Activated CD8-positive, alpha-beta memory T cell treated with anti-CD3 and anti-CD28 coated beads, Interleukin-2, amount 10 ng/mL, durations not matched to agents 7 days and 5 days (primary cell): ENCODE measurements around the gene ANKS6. TPM values are rescaled to one million over a fixed set of nuclear protein-coding genes. Genes with fewer than 3 reads are reported as not detected.
A peak's percentile ranks its signal among the peaks of the same experiment; 100 is the strongest.

Source experiments
- ATAC-seq: fragments of 150-1000 bp; cut with Tn5 transposase; one replicate; pipeline ENCODE4 v1.10.0; 2021; ENCODE audit warnings: moderate library complexity
- CTCF ChIA-PET: fragments of 350-600 bp; sonication (Branson Sonifier 250); formaldehyde crosslinking; loops from one replicate; lab custom pipeline; 2021; ENCODE audit warnings: antibody characterized with exemption; lab: Charles Lee
- DNase-seq: peaks from one replicate; pipeline ENCODE4 v3.0.0-alpha.2; 2020
- H3K27ac Mint-ChIP-seq: one replicate; pipeline ENCODE4 v1.8.0; 2021; ENCODE audit warnings: mild to moderate bottlenecking, mixed read lengths
- H3K27me3 Mint-ChIP-seq: one replicate; pipeline ENCODE4 v1.8.0; 2021; ENCODE audit warnings: mixed read lengths
- H3K36me3 Mint-ChIP-seq: one replicate; pipeline ENCODE4 v1.8.0; 2021; ENCODE audit warnings: mild to moderate bottlenecking, mixed read lengths
- H3K4me1 Mint-ChIP-seq: one replicate; pipeline ENCODE4 v1.8.0; 2021; ENCODE audit warnings: mixed read lengths
- H3K4me3 Mint-ChIP-seq: one replicate; pipeline ENCODE4 v1.8.0; 2021; ENCODE audit warnings: mild to moderate bottlenecking, moderate library complexity, mixed read lengths
- H3K9me3 Mint-ChIP-seq: one replicate; pipeline ENCODE4 v1.8.0; 2022; ENCODE audit warnings: low read depth, mixed read lengths
- total RNA-seq, 2 experiments: library from RNA; stranded (reverse); gene quantifications; one replicate each; pipeline ENCODE4 v1.2.3, GENCODE V29; 2021

The ANKS6 gene
- total RNA-seq, 2 experiments from 2014 or later = 6.5 to 9.2 TPM

GRCh38 chr9:98707166-98708102, 88.9 kb downstream of the ANKS6 start:
- CTCF ChIA-PET = interaction anchor here (1.4 kb wide), 1 partner anchor 68 kb away, joined by 4 read pairs; no protein-coding TSS in a partner anchor
- H3K36me3 Mint-ChIP-seq = no peaks in the 10 kb centered on the region
- peak; percentile 36 for ATAC-seq
- no peak overlapping the region for H3K27ac Mint-ChIP-seq
- peaks cover 80% of the 10 kb centered on the region for H3K27me3 Mint-ChIP-seq
- DNase-seq = peak; percentile 45
- H3K4me3 Mint-ChIP-seq = no peak overlapping the region
- no peaks in the 10 kb centered on the region for H3K9me3 Mint-ChIP-seq
- H3K4me1 Mint-ChIP-seq = peaks cover 5% of the 10 kb centered on the region

GRCh38 chr9:98706651-98707165, 89.6 kb downstream of the ANKS6 start:
- no peak overlapping the region for H3K27ac Mint-ChIP-seq
- no peaks in the 10 kb centered on the region for H3K36me3 Mint-ChIP-seq
- CTCF ChIA-PET = interaction anchor here (0.7 to 1.4 kb wide), 2 partner anchors 45 to 69 kb away, joined by 3 to 4 read pairs; no protein-coding TSS in a partner anchor
- H3K9me3 Mint-ChIP-seq = no peaks in the 10 kb centered on the region
- DNase-seq = no peak
- H3K4me3 Mint-ChIP-seq = no peak overlapping the region
- H3K4me1 Mint-ChIP-seq = peaks cover 5% of the 10 kb centered on the region
- peaks cover 76% of the 10 kb centered on the region for H3K27me3 Mint-ChIP-seq
- peak; percentile 16 for ATAC-seq

- CTCF ChIA-PET = no interaction called here
- no peak overlapping the region for H3K4me3 Mint-ChIP-seq
- no peak overlapping the region for H3K27ac Mint-ChIP-seq
- H3K9me3 Mint-ChIP-seq = no peaks in the 10 kb centered on the region
- ATAC-seq (no peak), DNase-seq (no peak)
- no peaks in the 10 kb centered on the region for H3K36me3 Mint-ChIP-seq
- H3K4me1 Mint-ChIP-seq = peaks cover 4% of the 10 kb centered on the region
- H3K27me3 Mint-ChIP-seq = peaks cover 72% of the 10 kb centered on the region
Observed at GRCh38 chr9:98702835-98703380, 93.4 kb downstream of the ANKS6 start.

- Mint-ChIP-seq H3K27ac (no peak overlapping the region), H3K4me3 (no peak overlapping the region), H3K4me1 (peaks cover 4% of the 10 kb centered on the region), H3K9me3 (no peaks in the 10 kb centered on the region), H3K27me3 (peaks cover 66% of the 10 kb centered on the region), H3K36me3 (no peaks in the 10 kb centered on the region)
- ATAC-seq = no peak
- DNase-seq = no peak
- CTCF ChIA-PET = no interaction called here
Observed at GRCh38 chr9:98702340-98702739, 94.0 kb downstream of the ANKS6 start.

GRCh38 chr9:98701576-98701975, 94.8 kb downstream of the ANKS6 start:
- Mint-ChIP-seq H3K4me3 (no peak overlapping the region), H3K4me1 (peaks cover under 1% of the 10 kb centered on the region), H3K27ac (no peak overlapping the region), H3K36me3 (no peaks in the 10 kb centered on the region), H3K9me3 (no peaks in the 10 kb centered on the region), H3K27me3 (peaks cover 58% of the 10 kb centered on the region)
- ATAC-seq = no peak
- CTCF ChIA-PET = no interaction called here
- no peak for DNase-seq

DNA sequence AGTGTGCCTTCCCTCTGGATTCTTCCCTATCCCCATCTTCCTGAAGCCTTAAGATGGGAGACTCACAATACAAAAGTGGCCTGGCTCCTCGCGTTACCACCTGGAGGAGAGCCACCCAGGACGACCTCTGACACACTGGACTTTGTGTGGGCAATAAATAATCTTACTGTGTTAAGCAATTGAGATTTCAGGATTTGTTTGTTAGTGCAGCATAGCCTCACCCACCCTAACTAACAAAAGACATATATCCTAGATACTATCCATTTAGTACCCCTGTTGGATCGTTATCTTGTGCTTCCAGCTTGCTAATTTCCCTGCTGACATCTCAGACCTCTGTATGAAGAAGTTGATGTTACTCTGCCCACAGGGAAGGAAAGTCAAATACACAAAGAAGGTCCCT, 95.6 kb downstream of the ANKS6 start:
- ATAC-seq (no peak), DNase-seq (no peak)
- peaks cover 52% of the 10 kb centered on the region for H3K27me3 Mint-ChIP-seq
- no peak overlapping the region for H3K27ac Mint-ChIP-seq
- H3K36me3 Mint-ChIP-seq = no peaks in the 10 kb centered on the region
- H3K4me3 Mint-ChIP-seq = no peak overlapping the region
- H3K4me1 Mint-ChIP-seq = no peaks in the 10 kb centered on the region
- no peaks in the 10 kb centered on the region for H3K9me3 Mint-ChIP-seq
- CTCF ChIA-PET = interaction anchor here (1.4 kb wide), 1 partner anchor 75 kb away, joined by 3 read pairs; no protein-coding TSS in a partner anchor

- no peak for DNase-seq
- Mint-ChIP-seq H3K9me3 (no peaks in the 10 kb centered on the region), H3K4me3 (no peak overlapping the region), H3K27ac (no peak overlapping the region), H3K4me1 (no peaks in the 10 kb centered on the region), H3K27me3 (peaks cover 45% of the 10 kb centered on the region), H3K36me3 (no peaks in the 10 kb centered on the region)
- no peak for ATAC-seq
- CTCF ChIA-PET = no interaction called here
Observed at GRCh38 chr9:98698856-98699255, 97.5 kb downstream of the ANKS6 start.

DNA sequence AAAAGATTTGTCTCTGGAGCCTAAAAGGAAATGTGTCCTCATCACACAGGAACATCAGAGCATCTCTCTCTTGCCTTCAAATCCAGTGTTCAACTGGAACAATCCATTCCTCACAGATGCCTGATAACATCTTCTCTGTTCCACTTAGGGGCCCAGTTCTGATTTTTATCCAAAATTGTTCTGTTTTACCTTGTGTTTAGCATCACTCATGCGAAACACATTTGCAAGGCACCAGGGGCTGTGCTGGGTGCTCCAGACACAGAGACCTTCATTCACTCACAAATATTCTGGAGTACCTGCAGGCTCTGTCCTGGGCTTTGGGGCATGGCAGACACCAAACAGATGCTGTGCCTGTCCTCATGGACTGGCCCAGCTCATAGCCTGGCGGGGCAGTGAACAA, 101.4 kb downstream of the ANKS6 start:
- Mint-ChIP-seq H3K27ac (no peak overlapping the region), H3K9me3 (no peaks in the 10 kb centered on the region)
- CTCF ChIA-PET = no interaction called here

DNA sequence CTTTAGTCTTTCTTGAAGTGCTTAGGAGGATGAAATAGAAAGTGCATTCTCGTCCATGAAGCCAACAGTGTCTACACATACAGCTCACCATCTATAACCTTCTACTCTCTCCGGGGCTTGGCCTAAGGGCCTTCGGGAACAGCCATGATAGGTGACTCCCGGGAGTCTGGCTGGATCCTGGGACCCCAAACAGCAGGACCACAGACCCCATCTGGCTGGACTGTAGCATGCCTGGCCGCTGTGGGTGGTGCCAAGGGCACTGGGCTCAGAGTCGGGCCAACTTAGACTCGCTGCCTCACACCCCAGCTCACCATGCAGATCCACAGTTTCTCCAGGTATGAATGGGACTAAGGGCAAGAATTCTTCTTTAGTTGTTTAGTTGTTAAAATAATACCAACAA, 104.0 kb downstream of the ANKS6 start:
- Mint-ChIP-seq H3K27ac (no peak overlapping the region), H3K4me3 (no peak overlapping the region), H3K4me1 (no peaks in the 10 kb centered on the region), H3K36me3 (no peaks in the 10 kb centered on the region), H3K9me3 (no peaks in the 10 kb centered on the region), H3K27me3 (peaks cover 20% of the 10 kb centered on the region)
- ATAC-seq (no peak), DNase-seq (no peak)
- CTCF ChIA-PET = no interaction called here

More for the DNA sequence above, 101.4 kb downstream of the ANKS6 start:
- Mint-ChIP-seq H3K4me1 (no peaks in the 10 kb centered on the region), H3K4me3 (no peak overlapping the region), H3K36me3 (no peaks in the 10 kb centered on the region), H3K27me3 (peaks cover 26% of the 10 kb centered on the region)
- no peak for ATAC-seq
- no peak for DNase-seq

GRCh38 chr9:98691890-98692289, 104.5 kb downstream of the ANKS6 start:
- peaks cover 1% of the 10 kb centered on the region for H3K4me1 Mint-ChIP-seq
- DNase-seq = no peak
- peaks cover 20% of the 10 kb centered on the region for H3K27me3 Mint-ChIP-seq
- H3K9me3 Mint-ChIP-seq = no peaks in the 10 kb centered on the region
- no peak overlapping the region for H3K27ac Mint-ChIP-seq
- ATAC-seq = no peak
- no peak overlapping the region for H3K4me3 Mint-ChIP-seq
- no peaks in the 10 kb centered on the region for H3K36me3 Mint-ChIP-seq
- CTCF ChIA-PET = no interaction called here

GRCh38 chr9:98690686-98691085, 105.7 kb downstream of the ANKS6 start:
- DNase-seq (no peak), ATAC-seq (no peak)
- CTCF ChIA-PET = no interaction called here
- no peak overlapping the region for H3K27ac Mint-ChIP-seq
- H3K9me3 Mint-ChIP-seq = no peaks in the 10 kb centered on the region
- peaks cover 20% of the 10 kb centered on the region for H3K27me3 Mint-ChIP-seq
- peaks cover 2% of the 10 kb centered on the region for H3K4me1 Mint-ChIP-seq
- no peak overlapping the region for H3K4me3 Mint-ChIP-seq
- H3K36me3 Mint-ChIP-seq = no peaks in the 10 kb centered on the region

DNA sequence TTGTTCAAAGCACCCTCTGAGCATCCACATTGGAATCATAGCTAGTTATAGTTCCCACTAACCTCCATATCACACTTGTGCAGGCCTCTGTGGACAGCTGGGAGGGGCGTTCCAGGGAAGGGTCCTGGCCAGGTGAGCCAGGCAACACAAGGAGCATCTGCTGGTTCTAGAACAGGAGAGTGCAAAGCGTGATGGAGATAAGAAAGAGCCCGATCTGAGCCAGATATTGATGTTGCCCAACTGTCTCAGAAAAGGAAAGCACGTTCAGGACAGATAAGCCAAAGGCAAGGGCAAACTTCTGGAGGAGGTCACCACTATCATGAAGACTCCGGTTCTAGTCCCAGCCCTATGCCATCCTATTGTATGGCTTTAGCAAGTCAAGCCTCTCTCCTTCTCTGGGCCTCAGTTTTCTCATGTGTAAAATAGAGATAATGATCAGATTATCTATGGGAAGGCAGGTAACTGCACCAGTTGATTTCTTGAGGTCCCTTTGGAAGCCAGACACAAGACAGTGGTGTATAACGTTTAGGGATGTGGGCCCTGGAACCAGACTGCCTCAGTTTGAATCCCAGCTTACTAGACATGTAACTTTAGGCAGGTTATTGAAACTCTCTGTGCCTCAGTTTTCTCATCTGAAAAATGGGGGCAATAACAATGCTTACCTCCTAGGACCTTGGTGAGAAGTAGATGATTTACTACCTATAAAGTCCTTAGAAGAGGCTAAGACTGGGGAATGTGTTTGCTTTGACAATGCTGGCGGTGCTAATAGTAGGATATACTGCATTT, 107.5 kb downstream of the ANKS6 start:
- H3K36me3 Mint-ChIP-seq = no peaks in the 10 kb centered on the region
- ATAC-seq (no peak), DNase-seq (no peak)
- no peak overlapping the region for H3K27ac Mint-ChIP-seq
- no peaks in the 10 kb centered on the region for H3K9me3 Mint-ChIP-seq
- H3K4me1 Mint-ChIP-seq = peaks cover 2% of the 10 kb centered on the region
- CTCF ChIA-PET = no interaction called here
- peaks cover 9% of the 10 kb centered on the region for H3K27me3 Mint-ChIP-seq
- H3K4me3 Mint-ChIP-seq = no peak overlapping the region

- Mint-ChIP-seq H3K9me3 (no peaks in the 10 kb centered on the region), H3K27me3 (peaks cover 9% of the 10 kb centered on the region), H3K27ac (no peak overlapping the region), H3K36me3 (no peaks in the 10 kb centered on the region), H3K4me1 (peaks cover 2% of the 10 kb centered on the region), H3K4me3 (no peak overlapping the region)
- DNase-seq = no peak
- no peak for ATAC-seq
- CTCF ChIA-PET = interaction anchor here (0.6 kb wide), 1 partner anchor 522 kb away, joined by 3 read pairs; no protein-coding TSS in a partner anchor
Observed at GRCh38 chr9:98687911-98688310, 108.4 kb downstream of the ANKS6 start.
